GM18520 (cell line): ENCODE measurements around the gene RYK.

Source experiments
- ATAC-seq: cut with Tn5 transposase; IDR thresholded peaks from one replicate; pipeline ENCODE4 v1.9.1; 2021; ENCODE audit not compliant: unreplicated experiment

RYK gene

DNA sequence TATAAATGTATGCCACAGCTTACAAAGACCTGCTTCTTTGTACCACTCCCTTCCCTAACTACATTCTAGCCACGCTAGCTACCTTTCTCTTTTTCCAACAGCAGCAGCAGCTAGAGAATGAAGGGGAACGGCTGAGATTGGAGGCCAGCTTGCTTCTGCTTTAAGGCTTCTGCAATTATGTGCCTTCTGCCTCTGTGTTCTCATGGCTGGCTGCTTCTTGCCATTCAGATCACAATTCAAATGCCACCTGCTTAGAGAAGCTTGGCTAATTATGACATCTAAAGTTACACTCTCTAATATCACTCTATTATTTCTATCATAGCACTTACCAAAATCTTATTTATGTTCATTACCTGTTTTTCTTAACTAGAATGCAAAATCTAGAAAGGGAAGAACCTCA lies 95.2 kb downstream of the RYK start:
- ATAC-seq: no peak

DNA sequence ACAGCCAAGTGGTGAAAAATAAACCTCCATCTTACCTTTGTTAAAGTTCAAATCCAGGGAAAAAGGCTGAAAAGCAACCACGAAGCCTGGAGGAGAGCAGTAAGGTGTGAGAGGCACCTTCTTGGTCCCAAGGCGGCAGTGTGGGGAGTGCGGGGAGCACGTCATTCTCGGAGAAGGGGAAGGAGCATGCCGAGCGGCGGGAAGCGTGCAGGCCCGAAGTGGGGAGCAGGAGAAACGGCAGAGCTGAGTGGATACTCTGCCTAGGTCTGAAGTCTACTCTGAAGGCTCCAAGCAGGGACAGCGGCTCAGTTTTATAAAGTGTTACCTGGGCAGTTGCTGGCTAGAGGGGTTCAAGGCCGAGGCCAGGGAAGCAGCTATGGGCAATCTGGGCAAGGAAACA lies 96.9 kb downstream of the RYK start:
- ATAC-seq: no peak

DNA sequence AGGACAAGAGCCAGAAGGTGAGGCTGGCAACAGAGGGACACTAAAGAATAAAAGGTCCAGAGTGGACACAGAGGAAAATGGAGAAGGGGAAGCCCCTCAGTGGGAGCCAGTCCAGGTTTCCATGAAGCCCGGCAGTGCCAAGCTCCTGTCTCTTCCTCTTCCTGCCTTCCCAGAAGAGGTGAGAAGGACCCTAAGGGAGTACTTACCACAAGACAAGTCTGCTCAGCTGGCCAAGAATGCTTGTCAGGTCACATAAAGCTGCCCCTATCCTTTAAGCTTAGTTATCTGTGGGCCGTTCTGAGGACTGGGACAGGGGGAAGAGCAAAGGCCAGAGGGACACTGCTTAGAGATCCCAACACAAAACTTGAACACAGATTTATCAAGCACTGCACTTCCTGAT lies 100.2 kb downstream of the RYK start:
- no peak for ATAC-seq

DNA sequence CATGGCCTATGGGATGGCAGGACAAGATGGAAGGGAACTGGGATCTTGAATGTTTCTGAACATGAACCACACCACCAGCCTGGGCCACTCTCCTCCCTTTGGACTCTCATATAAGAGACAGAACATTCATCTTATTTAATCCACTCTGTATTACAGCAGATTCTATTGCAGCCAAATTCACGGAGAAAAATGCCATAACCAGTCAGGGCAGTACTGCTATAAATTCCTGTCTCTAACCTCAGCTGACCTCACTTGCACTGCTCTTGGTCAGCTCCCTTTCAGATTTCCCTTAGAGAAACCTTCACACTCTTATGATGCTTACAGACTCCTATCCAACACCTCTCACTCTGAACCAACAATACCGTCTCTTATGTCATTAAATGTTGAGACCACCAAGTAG lies 101.4 kb downstream of the RYK start:
- no peak for ATAC-seq

DNA sequence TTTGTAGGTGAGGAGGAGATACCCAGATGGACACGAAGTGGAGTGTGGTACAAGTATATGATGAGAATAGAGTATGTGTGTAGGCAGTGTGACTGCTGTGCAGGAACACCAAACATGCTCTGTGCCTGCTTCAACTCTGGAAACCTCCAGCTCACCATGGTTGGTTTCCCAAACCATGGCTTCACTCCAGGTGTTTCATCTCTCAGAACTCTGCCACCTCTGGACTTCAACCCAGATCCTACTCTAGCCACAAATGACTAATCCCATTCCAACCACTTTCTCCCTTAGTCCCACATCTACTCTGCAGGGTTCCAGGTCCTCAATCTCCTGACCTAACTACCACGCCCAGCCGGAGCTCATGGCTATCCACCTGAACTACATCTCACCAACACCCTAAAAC lies 102.1 kb downstream of the RYK start:
- ATAC-seq: no peak

DNA sequence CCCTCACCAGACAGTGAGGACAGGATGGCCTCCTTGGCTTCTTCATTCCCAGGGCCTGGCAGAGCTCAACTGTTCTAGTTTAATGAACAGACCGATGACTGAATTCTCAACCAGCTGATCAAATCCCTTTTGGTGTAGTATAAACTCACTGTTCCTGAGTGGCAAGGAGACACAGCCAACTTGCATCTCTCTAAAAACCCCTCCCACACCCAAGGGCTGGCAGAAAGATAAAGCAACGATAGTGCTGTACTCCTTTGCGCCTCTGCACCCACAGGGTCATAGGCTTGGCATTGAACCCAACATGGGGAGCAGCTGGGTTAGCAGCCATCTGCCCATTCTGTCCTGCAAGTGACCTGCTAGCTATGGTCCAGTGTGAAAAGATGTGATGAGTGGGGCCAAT lies 103.2 kb downstream of the RYK start:
- ATAC-seq: no peak

DNA sequence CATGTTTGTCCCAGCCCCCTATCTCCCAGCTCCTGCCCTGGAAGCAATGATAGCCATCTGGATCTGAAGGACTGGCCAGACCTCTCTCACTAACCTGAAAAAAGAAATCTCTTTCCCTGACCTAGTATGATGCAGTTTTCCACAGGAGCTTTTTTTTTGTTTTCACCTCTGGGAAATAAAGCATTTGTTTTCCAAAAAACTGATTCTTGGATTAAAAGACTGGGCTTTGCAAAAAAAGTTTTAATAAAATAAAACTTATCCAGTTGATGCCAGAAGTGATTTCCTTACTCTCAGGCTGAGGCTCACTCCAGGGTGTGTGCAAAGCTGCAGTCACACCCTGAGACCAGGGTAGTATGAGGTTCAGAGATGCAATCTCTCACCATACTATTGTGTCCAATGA lies 104.0 kb downstream of the RYK start:
- ATAC-seq: no peak

DNA sequence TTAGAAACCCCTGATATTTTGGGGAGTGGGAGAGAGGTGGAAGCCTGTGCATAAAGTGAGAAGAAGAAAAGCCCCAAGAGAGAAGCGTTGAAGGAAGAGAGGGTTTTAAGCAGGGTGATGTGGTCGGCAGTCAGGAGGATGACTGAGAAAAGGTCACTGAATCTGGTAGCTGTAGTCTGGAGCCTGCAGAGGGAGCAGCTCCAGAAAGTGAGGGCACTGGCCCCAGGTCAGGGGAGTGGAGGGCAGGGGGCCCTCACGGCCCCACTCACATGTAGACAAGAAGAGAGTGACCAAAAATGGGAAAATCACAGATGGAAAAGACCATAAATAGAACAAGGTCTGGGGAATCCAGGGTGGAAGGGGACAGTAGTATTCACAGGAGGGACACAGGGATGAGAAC lies 105.5 kb downstream of the RYK start:
- no peak for ATAC-seq

DNA sequence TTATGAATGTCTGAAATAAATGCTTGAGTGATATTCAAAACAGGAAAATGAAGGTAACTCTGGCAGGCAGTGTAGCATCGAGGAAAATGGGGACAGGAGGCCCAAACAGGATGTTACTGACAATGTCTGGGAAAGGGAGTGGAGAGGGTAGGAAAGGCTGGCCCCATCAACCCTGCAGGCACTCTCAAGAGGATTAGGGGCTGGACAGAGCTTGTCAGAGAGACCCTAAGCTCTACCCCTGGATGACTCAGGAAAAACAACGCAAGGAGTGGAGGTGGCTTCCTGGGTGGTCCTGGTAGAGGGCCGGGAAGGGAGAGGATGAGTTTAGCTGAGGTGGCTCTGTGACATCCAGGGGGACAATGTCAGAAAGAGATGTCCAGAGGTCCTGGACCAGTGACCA lies 106.0 kb downstream of the RYK start:
- ATAC-seq: no peak

DNA sequence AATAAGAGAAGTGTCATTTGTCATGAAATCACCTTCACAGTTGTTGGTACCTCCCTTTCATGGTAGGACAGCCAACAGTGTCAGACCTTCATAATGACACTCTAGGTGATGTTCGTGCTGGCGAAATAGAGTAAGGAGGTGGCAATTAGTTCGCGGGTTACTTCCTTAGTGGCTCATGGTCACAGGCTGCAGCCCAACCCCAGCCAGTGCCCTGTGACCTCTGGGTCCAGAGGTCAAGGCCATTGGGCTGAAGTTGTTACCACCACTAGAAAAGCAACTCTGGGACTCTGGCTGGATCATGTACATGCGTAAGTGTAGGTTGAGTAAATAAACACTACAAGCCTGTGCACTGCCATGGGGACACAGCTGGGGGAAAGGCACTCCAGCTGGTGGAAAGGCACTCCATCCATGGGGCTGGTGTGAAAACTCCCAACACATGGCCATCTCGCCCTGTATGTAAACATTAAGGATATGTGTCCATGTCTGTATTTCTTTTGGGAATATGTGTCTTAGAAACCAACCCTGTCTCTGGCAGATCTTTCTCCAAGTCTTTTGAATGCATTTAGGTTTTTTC lies 106.7 kb downstream of the RYK start:
- ATAC-seq: no peak

DNA sequence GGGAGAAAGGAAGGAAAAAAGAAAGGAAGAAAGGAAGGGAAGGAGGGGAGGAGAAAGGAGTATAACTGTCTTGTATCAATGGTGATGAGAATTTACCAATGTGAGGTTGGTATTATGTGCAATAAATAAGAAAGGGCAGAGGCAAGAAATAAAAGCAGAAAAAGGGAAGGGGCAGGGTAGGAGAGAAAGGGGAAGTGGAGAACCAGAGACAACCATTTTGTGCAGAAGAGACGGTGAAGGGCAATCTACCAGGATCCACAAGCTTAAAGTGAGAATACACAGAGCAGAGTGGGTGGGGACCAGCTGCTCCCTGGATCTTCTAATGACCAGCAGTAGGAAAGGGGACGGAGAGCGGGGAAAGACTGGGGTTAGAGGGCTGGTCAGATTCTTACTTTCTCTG lies 114.1 kb downstream of the RYK start:
- ATAC-seq: no peak

DNA sequence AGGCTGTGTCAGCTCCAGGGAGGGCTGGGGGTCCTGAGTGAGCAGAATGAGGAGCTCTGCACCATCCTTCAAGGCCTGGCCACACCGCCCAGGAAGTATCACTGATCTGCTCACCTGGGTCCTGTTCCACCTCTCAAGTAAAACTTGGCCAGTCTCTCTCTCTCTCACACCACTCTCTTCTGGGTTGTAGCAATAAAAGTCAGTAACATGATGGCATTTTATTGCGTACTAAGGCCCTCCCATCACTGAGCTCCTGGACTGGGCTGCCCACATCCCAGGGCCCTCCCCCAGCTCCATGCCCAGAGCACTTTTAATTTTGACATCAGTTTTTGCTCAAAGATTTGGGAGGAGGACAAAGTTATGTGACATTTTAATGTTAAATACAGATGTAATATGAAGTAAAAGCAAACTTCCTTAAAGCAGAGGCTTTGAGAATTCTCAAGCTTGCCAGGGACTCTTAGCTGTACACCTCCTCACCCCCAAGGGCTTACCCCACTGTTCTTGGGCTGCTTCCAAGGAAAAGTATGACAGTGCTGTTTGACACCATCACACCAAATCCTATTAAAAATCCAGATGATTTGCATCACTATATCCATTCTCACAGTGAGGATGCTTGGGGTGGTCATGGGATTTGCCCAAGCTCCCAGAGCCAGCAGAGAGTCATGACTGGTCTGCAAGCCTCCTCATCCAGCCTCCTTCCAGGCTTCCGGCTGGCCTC lies 115.8 kb downstream of the RYK start:
- ATAC-seq: no peak

DNA sequence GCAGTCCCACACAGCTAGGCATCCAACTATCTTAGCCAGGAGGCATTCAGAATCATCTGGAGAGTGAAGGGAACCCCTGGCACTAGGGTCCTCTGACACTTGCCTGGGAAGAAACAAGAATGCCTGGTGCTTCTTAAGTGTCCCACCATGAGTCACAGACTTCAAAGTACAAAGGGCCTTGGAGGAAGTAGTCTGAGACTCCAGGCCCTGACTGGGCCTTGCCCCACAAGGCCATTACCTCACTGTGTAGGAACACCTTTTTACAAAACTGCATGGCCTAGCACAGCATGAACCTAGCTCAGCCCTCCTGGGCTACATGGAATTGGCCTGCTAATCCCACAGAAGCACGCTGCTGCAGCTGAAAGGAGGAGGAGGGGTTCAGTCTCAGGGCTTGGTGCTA lies 116.4 kb downstream of the RYK start:
- ATAC-seq: no peak

DNA sequence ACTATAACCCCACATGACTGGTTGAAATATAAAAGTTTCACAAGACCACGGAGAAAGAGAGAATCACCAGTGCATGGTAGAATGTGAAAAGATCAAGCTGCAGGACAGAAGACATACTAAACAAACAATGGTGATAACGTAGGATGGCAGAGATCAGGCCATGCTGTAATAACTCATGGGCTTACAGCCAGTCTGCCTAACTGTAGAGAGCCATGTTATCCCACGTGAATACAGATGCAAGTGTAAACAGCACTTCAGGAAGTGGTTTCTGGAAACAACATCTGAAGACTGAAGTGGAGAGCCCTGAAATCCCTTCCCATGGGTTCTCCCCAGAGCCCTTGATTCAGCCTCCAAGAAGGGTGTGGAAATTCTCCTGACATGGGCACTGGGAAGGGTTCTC lies 117.7 kb downstream of the RYK start:
- no peak for ATAC-seq

DNA sequence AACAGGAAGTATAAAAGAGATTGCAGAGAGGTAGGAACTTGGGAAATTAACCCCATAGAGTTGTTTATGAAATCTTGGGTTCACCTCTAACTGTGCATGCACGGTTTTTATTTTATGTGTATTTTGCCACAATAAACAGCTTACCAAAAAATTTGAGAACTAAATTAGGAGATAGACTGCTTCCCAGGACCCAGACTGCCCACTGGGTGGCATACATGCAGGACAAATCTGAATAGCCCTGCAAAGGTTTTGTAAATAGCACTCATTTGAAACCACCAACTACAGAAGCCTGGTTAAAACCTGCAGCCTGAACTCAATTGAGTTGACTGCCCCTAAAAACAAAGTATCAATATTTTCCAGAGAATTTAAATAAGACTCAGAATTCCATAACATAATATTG lies 124.5 kb downstream of the RYK start:
- ATAC-seq: no peak

DNA sequence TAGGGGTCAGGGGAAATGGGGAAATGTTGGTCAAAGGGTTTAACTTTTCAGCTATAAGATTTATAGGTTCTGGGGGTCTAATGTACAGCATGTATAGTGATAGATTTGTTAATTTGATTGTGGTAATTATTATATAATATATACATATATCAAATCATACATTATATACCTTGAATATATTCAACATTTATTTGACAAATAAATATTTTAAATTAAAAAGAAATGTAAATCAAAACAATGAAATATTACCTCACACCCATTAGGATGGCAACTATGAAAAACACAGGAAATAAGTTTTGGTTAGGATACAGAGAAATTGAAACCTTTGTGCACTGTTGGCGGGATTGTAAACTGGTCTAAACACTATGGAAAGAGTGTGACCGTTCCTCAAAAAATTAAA lies 135.9 kb downstream of the RYK start:
- no peak for ATAC-seq

DNA sequence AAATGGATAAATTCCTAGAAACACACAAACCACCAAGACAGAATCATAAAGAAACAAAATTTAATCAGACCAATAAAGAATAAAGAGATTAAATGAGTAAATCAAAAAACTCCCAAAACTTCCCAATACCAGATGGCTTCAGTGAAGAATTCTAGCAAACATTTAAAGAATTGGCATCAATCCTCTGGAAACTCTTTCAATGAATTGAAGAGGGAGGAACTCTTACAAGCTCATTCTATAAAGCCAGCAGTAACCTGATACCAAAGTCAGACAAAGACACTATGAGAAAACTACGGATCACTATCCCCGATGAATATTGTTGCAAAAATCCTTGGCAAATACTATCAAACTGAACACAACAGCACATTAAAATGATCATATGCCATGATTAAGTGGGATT lies 139.0 kb downstream of the RYK start:
- ATAC-seq: no peak

DNA sequence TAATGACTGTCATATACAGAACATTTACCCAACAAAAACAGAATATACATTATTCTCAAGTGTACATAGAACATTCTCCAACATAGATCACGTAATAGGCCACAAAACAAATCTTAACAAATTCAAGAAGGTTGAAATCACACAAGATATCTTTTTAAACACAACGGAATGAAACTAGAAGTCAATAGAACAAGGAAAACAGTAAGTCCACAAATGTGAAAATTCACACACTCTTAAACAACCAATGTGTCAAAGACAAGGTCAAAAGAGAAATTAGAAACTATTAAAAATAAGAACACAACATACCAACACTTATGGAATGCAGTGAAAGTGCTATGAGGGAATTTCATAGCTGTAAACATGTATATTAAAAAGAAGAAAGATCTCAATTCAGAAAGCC lies 139.7 kb downstream of the RYK start:
- ATAC-seq: no peak
